ENCODE results near the gene LPCAT1.
"Not testable (repeated sequence)": the region's sequence is repeated elsewhere in the genome, so short reads cannot be mapped to it uniquely, and the experiment has no call there.

Gene LPCAT1, protein sequence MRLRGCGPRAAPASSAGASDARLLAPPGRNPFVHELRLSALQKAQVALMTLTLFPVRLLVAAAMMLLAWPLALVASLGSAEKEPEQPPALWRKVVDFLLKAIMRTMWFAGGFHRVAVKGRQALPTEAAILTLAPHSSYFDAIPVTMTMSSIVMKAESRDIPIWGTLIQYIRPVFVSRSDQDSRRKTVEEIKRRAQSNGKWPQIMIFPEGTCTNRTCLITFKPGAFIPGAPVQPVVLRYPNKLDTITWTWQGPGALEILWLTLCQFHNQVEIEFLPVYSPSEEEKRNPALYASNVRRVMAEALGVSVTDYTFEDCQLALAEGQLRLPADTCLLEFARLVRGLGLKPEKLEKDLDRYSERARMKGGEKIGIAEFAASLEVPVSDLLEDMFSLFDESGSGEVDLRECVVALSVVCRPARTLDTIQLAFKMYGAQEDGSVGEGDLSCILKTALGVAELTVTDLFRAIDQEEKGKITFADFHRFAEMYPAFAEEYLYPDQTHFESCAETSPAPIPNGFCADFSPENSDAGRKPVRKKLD

DNA sequence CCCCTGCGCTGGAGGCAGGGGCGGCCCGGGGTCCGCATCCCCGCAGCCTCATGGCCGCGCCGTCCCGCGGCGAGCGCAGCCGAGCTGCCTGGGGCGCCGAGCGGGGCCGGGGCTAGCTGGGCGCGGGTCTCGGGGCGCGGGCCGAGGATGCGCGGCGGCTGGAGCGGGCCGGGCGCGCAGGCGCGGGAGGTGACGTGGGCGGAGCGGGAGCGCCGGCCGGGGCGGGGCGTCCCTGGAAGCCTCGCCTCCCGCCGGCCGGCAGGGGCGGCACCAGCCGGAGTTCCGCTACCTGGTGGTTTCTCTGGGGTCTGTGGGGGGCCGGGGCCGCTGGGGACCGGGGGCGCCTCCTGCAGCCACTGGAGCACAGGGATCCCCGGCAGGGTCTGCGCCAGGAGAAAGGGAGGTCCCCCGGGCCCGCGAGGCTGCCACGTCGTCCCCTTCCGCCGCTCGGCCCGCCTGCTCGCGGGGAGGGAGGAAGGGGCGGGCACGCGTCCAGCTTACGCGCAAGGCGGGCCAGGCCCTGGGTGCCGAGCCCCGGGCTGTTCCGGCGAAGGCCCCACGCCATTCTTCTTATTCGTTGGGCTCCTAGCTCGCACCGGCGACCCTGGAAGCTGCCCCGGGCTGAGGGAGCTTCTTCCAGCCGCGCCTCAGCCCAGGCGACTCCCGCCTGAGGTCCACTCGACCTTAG, at the start of gene LPCAT1:
Gene LPCAT1 (minus strand): TSS at position 168 of the 688 bp plus-strand sequence. CDS start 116 bp downstream, at position 52.
- no peak for DNase-seq (ENCODE audit: low read depth)
- peak within 1 kb of the TSS; percentile 67 for H3K4me3 ChIP-seq (ENCODE audit: low read depth, low read length)

DNA sequence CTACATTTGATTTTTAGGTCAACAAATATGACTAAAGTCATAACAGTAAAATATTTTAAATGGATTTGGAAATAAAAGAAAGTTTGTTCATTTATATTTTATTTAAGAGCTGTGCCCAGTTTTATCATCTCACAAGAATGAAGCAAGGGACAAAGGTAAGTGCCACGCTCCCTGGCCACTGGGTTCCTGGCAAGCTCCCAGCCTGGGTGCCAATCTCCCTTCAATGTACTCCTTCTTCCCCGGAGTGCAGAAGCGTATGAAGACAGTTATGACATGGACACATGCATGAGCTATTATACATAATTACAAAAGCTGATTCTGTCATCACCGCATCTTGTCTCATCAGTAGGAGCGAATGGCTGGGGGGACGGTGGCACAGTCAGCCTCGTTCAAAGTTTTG, 48.1 kb upstream of the LPCAT1 start:
- not testable (repeated sequence) for H3K4me3 ChIP-seq (ENCODE audit: low read depth, low read length); DNase-seq (ENCODE audit: low read depth)

DNA sequence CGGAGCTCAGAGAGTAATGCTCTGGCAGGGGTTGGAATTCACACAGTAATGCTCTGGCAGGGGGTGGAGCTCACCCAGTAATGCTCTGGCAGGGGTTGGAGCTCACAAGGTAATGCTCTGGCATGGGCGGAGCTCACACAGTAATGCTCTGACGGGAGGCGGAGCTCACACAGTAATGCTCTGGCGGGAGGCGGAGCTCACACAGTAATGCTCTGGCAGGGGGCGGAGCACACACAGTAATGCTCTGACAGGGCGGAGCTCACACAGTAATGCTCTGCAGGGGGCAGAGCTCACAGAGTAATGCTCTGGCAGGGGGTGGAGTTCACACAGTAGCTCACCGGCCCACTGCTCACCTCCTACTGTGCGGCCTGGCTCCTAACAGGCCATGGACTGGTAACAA, 47.2 kb upstream of the LPCAT1 start:
- DNase-seq (ENCODE audit: low read depth), result no peak
- no peak overlapping the region for H3K4me3 ChIP-seq (ENCODE audit: low read depth, low read length)

DNA sequence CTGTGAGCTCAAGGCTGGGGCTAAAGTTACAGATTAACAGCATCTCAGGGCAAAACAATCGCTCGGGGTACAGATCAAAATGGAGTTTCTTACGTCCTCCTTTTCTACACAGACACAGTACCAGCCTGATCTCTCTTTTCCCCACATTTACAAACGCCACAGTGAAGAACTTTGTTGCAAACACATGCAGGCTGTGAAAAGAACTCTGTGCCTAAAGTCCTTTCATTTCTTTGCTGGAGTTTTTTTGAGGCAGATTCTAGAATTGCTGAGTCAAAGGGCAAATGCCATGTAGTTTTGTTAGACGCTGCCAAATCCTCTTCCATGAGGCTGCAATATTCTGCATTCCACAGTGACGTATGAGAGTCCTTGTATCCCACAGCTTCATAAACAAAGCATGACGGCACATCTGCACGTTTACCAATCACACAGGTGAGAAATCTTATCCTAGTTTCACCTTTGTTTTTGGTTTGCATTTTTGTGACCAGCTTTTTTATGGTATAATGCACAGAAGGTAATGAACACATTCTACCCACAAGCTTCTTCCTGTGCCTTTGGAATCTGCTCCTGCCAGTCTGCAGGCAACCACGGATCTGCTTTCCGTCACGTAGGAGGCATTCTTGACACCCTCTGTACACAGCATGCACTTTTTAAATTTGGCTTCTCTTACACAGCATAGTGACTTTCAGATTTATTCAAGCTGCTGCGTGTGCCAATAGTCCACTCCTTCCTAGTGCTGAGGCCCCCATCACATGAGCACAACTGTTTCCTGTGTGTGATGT, 44.6 kb upstream of the LPCAT1 start:
- no peak overlapping the region for H3K4me3 ChIP-seq (ENCODE audit: low read depth, low read length)
- DNase-seq (ENCODE audit: low read depth), result peak; percentile 82

DNA sequence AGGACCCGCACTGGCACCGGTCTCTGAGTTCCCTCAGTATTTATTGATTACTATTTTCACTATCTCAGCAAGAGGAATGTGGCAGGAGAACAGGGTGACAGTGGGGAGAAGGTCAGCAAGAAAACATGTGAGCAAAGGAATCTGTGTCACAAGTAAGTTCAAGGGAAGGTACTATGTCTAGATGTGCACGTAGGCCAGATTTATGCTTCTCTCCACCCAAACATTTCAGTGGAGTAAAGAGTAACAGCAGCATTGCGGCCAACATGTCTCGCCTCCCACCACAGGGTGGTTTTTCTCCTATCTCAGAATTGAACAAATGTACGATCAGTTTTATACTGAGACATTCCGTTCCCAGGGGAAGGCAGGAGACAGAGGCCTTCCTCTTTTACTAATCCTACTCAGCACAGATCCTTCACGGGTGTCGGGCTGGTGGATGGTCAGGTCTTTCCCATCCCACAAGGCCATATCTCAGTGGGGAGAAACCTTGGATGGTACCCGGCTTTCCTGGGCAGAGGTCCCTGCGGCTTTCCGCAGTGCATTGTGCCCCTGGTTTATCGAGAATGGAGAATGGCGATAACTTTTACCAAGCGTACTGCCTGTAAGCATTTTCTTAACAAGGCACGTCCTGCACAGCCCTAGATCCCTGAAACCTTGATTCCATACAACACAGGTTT, 43.9 kb upstream of the LPCAT1 start:
- H3K4me3 ChIP-seq (ENCODE audit: low read depth, low read length); DNase-seq (ENCODE audit: low read depth): not testable (repeated sequence)

DNA sequence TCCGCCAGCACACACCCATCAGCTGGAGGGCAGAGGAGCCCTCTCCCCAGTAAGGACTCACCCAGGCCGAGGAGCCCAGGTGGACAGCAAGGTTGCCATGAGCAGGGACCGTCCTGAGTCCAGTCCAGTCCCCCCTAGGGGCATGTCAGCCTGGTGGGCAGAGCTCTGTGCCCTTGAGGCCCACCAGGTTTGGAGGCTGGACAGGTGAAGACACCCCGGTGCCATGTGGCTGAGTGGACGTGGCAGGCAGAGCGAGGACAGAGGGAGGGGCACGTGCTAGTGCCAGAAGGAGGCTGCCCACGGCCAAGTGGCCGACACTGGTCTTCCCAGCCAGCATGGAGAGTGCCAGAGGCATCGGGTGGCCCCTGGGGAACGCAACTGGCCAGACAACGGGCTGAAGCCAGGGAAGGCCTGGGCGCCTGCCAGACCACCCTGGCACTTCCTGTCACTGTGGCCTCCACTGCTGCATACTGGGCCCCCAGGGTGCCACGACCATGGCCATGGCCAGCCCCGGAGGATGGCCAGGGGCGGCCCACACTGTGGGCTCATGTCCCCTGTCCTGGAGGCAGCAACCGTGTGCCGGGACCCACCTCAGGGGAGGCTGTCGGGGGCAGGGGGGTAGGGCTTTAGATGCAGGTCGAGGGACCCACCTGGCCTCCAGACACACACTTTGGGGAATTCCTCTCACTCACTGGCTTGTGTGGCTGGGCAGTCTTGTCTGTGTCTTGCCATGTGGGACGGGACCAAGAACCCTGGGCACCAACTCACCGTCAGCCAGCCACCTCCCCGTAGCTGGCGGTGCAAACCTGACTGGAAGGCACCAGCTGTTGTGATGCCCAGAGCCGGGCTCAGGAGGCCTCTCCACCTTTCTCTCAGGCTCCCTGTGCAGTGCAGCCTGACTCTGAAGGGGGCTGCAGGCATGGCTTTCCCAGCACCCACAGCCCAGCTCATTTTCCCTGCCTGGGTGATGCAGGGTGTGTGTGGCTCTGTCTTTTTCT, 42.3 kb upstream of the LPCAT1 start:
- no peak overlapping the region for H3K4me3 ChIP-seq (ENCODE audit: low read depth, low read length)
- no peak for DNase-seq (ENCODE audit: low read depth)

DNA sequence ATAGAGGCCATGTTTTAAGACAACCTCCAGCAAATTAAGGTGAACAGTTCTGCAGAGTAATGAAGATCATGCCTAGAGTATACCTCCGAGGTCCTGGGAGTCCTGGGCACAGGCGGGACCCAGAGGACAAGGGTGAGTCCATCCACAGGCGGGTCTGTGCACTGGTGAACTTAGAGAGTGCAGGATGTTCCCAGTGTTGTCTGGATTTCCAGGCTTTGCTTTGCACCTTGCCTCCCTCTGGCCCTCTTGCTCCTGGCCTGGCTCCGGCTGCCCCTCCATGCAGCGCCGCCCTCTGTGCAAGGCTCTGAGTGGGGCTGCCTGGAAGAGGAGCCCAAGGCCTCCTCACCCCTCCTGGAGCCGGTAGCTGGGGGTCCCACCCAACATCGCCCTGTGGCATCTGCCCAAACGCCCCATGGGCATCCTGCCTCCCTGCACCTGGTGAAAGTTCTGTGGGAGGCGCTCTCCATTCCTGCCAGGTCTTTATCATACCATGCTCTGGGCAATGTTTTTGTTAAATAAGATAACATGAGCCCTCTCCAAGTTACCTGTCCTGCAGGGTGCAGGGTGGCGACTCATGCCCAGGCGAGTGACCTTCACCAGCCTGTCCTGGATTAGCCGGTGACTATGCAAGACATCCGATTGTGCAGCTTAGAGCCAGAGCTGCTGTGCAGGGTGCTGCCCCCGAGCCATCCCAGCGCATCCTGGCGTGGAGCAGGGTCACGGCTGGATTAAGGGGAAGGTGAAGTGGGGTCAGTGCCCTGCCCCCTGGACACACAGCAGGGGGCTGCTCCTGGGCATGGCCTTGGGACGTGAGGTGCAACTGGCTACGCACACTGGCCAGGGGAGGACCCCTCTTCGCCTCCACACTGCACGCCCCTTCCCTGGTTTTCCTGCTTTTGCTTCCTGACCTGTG, 41.3 kb upstream of the LPCAT1 start:
- no peak for DNase-seq (ENCODE audit: low read depth)

DNA sequence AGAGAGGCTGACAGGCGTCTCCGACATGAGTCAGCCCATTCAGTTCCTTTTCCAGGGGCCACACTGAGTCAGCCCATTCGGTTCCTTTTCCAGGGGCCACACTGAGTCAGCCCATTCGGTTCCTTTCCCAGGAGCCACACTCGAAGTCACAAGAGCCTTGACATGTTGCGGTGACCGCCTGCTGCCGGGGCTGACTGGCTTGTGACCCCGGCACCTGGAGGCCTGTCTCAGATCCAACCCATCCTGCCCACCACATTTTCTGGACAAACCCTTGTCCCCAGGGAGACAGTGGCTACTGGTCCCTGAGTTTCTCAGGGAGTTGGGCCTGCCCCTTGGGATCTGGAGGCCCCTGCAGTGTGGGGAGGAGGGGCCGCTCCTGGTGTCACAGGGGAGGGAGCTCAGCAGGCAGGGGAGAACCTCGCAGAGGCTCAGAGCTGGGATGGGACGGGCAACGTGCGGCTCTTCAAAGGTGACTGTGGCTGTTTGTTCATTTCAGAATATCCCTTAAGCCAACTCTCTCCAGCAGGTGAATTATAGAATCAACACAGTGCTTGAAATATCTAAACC, 40.5 kb upstream of the LPCAT1 start:
- H3K4me3 ChIP-seq (ENCODE audit: low read depth, low read length), result no peak overlapping the region
- no peak for DNase-seq (ENCODE audit: low read depth)

More for the DNA sequence above, 41.3 kb upstream of the LPCAT1 start:
- no peak overlapping the region for H3K4me3 ChIP-seq (ENCODE audit: low read depth, low read length)

DNA sequence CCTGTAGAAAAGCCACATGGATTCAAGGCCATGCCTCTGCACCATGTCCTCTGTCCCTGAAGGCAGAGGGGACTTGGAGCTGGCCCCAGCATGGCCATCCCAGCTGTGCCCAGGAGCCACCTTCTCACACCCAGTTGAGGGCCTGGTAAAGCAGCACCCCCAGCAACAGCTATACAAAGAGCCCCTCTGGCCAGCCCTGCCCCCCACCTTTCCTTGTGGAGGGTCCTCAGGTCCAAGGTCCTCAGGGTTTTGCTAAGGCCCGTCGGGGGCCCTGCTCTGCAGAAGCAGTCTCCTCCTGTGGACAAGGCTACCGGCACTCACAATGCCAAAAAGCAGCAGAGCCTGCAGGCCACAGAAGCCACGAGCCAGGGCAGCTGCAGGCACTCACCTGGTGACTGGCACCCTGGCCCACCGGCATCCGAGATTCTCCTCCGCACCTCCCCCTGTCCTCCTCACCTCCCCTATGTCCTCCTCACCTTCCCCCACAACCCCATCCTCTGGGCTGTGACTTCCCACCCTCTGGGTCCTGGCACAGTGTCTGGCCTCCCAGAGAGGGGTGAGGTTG, 39.9 kb upstream of the LPCAT1 start:
- no peak overlapping the region for H3K4me3 ChIP-seq (ENCODE audit: low read depth, low read length)

DNA sequence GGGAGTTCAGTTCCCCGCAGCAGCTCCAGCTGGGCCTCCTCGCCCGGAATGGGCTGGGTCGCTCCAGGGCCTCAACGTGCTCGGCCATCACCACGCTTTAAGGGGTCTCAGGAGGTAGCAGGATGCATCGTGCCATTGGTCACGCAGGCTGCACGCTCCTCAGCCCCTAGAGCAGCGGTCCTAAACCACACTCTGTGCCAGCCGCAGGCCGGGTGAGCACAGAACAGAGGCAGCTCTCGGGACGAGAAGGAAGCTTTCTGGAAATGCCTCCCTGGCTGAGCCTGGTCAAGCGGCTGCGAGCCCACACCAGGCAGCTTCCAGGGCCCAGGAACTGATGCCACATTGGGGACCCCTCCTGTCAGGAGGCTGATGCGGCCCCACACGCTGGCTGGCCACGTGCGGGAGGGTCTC, 39.3 kb upstream of the LPCAT1 start:
- DNase-seq (ENCODE audit: low read depth), result no peak
- H3K4me3 ChIP-seq (ENCODE audit: low read depth, low read length), result no peak overlapping the region

More for the DNA sequence above, 39.9 kb upstream of the LPCAT1 start:
- no peak for DNase-seq (ENCODE audit: low read depth)

DNA sequence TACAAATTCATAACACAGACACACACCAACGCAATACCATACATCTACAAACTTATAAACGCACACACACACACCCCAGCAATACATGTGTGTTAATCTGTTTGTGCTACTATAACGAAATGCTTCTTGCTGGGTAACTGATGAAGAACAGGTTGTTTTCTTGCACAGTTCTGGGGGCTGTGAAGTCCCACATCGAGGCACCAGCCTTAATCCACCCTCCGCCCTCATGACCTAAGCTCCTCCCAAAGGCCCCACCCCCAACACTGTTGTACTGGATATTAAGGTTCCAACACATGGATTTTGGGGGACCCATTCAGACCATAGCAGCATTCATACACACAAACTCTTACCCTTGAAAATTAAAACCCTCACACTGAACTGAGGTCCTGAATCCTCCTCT, 38.8 kb upstream of the LPCAT1 start:
- H3K4me3 ChIP-seq (ENCODE audit: low read depth, low read length), result no peak overlapping the region
- no peak for DNase-seq (ENCODE audit: low read depth)

DNA sequence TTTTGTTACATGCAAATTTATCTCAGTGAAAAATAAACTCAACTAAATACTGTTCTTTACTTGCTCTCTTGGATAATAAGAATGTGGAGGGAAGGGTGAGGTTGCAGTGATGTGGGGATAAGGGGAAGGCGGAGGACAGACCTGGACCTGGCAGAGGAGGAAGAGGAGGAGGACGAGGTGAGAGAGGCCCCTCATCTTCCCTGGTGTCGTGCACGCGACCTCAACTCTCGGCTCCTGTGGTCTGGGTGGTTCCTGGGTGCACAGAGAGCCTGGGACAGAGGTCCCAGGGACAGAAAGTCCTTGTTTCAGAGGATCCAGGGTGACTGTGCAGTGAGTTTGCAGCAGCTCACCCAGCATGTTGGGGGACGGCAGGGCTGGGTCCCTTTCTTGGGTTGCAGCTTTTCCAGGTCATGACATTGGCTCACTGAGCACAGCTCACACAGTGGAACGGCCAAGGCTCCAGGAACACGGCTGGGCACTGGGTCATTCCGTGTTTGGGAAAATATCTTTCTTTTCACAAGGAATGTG, 37.7 kb upstream of the LPCAT1 start:
- DNase-seq (ENCODE audit: low read depth), result no peak
- no peak overlapping the region for H3K4me3 ChIP-seq (ENCODE audit: low read depth, low read length)

DNA sequence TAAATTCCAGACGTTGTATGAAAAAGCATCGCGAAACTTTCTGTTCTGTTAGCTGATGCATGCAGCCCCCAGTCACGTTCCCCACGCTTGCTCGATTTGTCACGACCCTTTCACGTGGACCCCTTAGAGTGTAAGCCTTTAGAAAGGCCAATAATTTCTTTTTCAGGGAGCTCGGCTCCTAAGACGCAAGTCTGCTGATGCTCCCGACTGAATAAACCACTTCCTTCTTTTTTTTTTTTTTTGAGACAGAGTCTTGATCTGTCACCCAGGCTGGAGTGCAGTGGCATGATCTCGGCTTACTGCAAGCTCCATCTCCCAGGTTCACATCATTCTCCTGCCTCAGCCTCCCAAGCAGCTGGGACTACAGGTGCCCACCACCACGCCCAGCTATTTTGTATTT, 36.7 kb upstream of the LPCAT1 start:
- H3K4me3 ChIP-seq (ENCODE audit: low read depth, low read length); DNase-seq (ENCODE audit: low read depth): not testable (repeated sequence)

DNA sequence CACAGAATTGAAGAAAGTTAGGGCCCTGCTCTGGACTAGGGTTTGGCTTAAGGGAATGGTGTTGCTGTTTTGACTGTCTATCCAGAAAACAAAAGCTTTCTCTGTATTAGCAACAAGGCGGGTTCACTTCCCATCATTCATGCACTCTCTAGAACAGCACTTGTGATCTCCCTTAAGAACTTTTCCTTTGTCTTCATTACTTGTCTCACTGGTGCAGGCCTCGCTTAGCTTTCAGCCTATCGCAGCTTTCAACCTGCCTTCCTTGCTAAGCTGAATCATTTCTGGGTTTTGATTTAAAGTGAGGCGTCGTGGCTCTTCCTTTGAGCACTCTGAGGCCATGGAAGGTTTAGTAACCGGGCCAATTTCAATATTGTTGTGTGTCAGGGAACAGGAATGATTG, 35.2 kb upstream of the LPCAT1 start:
- DNase-seq (ENCODE audit: low read depth), result no peak
- H3K4me3 ChIP-seq (ENCODE audit: low read depth, low read length), result no peak overlapping the region

DNA sequence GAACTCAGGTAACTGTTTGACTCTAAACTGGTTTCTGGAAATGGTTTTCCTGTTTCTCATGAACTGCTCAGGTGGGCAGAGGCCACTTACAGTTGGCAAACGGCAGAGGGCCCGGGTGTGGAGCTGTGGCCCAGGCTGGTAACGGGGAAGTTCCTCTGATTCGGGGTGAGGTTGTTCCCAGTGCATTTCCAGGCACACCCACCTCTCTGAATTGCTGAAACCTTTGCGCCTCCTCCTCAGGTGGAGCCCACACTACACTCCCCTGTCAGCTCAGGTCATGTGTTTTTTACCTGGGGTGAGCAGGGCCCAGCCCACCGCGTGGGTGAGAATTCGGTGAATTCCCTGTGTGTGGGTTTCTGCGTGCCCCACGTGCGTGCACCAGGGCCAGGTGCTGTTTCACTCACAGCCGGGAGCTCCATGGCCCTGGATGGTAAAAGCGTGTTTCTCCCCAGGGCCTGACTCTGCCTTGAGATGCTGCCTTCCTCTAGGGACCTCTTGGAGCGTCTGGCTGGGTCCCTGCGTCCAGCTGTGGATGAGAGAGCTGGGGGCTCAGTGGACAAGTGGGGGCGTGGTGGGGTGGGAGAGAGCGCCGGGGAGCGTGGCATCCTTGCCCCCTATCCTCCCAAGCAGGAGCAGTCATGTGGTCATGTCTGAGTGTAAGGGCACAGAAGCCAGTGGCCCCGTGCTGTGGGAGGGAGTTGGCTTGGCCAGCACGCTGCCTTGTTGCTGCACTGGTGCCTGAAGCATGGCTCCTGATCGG, 33.5 kb upstream of the LPCAT1 start:
- no peak for DNase-seq (ENCODE audit: low read depth)
- H3K4me3 ChIP-seq (ENCODE audit: low read depth, low read length), result no peak overlapping the region

Data from skeletal muscle cell (primary cell).